CD4-positive, alpha-beta T cell treated with Interferon alpha-2 for 1 hour (primary cell): ENCODE results near the gene FAM227A.
"Not testable (repeated sequence)": the region's sequence is repeated elsewhere in the genome, so short reads cannot be mapped to it uniquely, and the experiment has no call there.

Source experiments
- DNase-seq, 2 donors: peaks; one replicate each; pipeline ENCODE4 v3.0.0-alpha.2; 2020 to 2022

Gene FAM227A

DNA sequence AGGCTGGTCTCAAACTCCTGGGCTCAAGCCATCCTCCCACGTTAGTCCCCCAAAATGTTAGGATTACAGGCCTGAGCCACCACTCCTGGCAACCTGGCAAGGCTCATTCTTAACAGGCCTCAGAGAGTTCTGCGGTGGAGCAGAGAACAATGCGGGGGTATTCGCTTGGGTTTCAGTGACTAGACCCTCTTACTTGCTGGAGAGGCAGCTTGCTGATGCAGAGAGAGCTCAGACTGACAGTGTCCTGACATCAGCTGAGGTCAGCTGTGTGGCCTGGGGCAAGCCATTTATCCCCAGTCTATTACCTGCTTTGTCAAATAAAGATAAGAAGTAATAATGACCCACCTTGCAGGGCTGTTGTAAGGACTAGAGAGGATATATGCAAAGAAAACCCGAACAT lies 46.0 kb downstream of the FAM227A start:
- DNase-seq: no peak

DNA sequence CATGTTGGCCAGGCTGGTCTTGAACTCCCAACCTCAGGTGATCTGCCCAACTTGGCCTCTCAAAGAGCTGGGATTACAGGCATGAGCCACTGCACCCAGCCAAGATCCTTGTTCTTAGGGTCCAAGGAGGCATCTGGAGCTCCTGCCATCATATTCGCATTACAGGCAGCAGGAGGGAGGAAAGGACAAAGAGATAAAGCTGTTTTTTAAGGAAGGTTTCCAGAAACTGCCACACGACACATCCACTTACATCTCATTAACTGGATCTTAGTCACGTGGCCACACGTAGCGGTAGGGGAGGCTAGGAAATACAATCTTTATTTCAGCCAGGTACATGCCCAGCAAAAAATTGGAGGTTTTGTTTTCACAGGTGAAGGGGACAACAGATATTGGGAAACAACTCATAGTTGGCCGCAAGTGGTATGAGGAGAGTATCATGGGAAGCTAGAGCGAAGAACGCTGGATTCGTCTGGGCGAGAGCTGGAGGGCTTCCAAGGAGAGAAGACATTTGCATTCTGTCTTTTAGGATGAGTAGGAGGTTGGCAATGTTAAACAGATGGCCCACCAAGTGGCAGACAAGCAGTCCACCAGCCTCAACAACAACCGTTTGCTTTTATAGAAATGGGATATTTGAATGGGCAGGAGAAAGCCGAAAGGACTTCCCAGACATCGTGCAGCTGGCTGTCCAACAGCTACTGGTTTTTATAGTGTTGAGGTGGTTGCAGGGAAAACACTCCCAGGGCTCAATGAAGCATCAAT lies 47.0 kb downstream of the FAM227A start:
- no peak for DNase-seq

DNA sequence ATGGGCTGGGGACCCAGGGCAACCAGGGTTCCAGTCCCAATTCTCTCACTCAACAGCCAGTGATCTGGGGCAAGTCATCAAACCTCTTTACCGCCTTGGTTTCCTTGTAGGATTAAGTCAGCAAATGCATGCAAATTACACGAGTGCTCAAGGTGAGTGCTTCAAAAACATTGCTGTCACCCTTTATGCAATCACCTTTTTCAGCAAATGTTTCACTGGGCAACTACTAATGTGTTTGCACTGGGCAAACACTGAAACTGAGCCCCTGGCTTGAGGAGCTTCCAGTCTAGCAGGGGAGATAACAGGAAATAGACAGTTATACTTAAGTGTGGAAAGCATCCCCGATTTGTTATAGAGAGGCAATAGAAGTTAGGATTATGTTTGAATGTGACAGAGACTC lies 48.5 kb downstream of the FAM227A start:
- DNase-seq: no peak

DNA sequence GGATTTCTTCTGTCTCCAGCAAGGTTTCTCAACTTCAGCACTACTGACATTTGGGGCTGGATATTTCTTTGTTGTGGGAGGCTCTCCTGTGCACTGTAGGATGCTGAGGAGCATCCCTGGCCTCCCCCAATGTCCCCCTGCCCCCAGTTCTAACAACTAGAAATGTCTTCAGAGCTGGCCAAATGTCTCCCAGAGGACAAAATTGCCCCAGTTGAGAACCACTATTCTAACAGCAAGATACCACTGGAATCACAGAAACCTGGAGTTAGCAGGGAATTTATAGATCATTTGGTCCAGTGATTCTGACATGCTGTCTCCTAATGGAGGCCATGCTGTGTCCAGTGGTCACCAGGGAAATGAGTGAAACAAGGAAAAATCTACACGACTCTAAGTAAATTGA lies 54.0 kb downstream of the FAM227A start:
- DNase-seq: no peak

DNA sequence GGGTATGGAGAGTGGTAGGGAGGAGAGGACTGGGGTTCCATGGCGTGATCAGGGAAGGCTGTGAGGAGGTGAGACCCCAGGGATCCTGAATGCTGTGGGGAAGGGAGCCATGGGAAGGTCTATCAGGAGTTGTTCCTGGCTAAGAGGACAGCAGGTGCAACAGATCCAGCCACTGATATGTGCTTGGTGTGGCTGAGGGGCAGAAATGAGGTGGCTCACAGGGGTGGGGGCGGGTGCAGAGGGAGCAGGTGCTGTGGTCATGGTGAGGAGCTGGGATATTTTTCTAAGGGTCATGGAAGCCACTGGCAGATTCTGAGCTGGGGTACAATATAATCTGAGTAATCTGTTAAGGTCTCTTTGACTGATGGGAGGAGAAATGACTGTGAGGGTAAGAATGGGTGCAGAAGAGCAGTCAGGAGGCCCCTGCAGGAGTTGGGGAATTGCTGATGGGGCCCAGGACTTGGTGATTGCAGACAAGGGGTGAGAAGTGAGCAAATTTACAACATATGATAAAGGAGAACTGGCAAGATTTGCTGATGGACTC lies 54.9 kb downstream of the FAM227A start:
- no peak for DNase-seq

DNA sequence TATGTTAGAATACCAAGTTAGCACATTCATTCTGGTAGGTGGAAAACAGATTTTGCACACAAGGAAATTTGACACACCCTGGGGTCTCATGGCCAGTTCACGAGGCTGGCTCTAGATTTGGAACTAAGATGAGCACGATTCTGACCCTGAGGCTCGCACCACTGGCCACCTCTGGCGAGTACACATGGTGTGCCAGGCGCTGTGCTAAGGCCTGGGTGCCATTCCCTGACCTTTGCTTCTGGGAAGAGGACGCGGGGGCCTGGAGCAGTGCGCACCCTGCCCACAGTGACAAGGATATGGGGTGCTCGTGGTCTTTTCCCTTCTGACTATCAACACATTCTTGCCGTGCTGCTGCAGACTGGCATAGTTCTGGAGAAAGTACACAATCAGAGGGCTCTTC lies 56.7 kb downstream of the FAM227A start:
- no peak for DNase-seq

DNA sequence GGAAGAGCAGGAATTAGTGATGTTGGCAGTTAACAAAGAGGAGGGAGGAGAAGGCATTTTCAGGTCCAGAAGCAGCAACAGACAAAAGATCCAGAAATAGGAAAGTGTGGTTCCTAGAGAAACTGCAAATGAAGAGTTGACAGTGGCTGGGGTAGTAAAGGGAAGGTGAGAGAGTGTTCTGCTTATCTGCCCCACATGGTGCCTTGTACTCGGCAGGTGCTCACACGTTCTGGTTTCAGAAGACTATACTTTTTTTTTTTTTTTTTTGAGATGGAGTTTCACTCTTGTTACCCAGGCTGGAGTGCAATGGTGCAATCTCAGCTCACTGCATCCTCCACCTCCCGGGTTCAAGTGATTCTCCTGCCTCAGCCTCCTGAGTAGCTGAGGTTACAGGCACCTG lies 73.3 kb downstream of the FAM227A start:
- not testable (repeated sequence) for DNase-seq

DNA sequence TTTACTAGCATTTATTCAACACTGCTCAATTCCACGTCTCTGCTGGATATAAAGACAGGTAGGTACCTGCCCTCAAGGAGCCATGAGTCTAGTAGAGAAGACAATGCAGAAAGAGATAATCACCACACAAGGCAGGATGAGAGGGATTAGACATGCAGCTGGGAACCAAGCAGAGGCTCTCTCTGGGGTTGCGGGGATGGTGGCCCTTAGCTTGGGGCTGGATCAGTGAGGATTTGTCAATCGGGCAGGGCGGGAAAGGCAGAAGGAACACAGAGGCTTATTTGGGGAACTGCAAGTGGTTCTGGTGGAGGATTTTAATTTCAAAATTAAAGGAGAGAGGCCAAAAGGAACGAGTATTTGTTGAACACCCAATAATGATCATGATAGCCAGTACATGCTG lies 77.7 kb downstream of the FAM227A start:
- no peak for DNase-seq

DNA sequence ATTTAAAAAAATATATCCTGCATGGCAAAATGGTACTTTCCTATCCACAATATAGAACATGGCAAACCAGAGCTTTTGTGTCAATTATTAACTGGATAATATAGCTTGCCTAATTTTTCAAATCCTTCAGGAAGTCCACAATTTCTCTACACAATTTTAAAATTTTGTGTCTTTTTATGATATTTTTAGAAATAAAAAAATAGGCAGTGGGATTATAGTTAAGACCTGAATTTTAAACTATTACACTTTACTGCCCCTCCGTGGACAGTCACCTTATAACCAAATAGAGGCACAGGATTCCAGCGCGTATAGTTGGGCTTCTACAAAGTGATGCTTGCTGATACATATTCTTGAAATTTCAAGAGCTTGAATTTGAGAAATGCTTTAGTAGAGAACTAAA lies 84.1 kb downstream of the FAM227A start:
- peak; percentile 28 to 65 for DNase-seq

DNA sequence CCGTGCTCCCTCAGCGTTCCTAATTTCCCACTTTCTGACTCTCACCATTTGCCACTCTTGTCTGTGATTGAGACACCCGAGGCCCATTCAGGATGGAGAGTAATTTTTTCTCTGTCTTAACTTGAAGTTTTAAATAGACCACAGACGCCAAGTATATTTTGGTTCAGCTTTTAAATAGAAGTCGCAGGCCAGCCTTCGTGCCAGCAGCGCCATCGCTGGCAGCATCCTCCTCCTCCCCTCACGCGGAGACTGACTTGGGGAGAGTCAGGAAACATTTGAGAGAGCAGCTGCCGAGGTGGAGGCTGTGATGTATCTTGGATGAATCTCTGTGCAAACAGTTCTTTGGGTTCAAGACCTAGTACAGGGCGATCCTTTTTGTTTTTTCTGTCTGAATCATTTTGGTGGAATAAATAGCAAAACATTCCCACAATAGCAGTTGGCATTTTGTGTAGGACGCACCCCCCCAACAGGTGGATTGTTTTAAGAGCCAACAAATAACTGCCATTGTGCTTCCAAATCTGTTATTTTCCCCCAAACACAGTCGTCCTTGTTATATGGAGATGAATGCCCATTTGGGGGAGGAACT lies 85.3 kb downstream of the FAM227A start:
- DNase-seq: peak in 1 of 2 donors; percentile 45

DNA sequence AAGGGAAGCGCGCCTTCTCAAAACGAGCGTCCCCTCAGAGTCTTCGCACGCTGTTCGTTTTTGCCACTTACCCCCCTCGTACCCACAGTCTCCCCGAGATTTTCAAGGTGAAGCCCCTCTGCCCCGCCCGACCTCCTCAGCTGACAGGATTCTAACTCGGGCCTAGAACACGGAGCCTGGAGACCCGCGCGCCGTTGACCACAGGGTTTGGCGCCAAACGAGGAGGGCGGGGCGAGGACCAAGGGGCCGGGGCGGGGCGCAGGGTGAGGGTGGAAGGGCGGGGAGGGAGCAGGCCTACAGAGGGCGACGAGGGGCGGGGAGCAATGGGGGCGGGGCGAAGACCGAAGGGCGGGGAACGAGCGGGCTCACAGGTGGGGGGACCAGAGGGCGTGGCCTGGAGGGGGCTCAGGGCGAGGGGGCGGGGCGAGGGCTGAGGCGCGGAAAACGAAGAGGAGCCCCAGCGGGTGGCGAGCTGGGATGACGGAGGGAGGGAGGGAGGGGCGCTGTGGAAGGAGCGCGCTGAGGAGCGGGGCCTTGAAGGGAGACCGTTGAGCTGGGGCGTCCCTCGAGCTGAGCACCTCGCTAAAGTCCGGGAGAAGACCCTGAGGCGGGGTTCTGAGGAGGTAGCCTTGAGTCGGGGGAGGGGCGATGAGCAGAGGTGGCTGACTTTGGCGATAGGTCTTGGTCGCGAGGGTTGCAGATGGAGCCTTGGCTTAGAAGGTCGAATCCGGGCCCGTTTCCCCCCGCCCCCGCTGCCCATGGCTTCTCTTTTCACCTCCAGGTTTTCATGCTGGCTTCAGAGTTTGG lies 86.0 kb downstream of the FAM227A start, which contains the start of gene DMC1:
Gene DMC1, minus strand, starts transcription at position 212 of the 807 bp plus-strand sequence. CDS start 1,927 bp downstream, outside the sequence.
- peak; percentile 95 to 97 for DNase-seq

DNA sequence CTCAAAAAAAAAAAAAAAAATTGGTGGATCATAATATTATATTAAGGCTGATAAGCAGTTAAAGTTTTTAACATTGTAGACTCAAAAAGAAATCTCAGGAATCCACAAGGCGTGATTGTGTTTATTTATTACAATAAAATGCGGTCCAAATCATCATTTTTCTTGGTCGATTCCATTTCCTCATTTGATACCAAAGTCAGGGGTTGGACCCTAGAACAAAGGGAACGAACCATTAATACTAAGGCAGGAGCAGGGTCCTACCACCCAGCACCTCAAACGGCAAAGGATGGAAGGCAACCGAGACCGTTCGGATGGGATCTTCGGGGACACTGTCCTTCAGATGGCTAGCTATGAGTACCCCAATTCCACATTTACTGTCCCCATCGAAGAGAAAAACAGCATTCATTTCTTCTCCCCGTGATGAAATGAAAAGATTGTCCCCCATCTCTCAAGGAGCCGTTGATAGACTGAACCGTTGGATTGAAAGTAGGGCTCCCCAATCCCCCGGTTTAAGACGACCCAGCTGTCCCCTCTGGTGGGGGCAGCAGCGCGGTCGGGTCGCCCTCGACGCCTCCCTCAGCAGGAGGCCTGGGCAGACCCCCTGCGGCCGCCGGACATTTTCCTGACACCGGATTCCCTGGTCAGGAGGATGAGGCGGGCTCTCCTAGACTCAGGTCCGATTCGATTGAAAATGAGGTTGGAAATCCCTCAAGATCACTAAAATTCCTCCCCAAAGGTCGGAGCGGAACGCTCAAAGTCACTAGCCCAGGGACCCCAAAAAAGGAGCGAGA lies 86.8 kb downstream of the FAM227A start:
- DNase-seq: no peak

DNA sequence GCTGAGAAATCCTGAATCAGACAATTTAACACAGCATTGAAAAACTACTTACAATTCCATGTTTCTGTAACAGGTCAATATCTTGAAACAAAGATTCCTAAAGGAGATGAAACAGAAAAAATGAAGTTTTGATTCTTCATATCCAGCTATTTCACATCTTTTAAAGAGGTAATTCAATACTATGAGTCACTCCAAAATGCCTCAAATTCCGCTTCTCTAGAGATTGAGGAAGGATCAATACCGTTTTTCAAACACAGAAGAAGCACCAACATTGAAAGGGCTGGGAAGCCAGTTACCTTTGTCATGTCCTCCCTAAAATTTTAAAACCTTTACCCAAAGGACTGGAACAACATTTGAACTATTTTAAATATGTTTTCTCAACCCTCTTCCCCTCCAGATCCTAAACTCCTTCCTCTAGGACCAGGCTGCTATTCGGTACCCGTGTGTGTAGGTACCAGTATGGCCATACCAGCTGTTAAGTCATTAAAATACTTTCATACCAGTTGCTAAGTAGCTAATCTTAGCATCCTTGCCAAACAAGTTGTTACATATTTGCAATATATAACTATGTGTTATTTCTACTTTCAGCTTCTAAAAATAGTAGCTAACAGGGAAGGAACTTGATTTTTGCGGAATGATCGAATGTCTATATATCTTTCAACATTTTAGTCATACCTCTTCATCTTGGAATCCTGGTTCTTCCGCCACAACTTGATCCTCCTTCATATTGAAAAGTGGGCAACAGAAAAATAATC lies 88.5 kb downstream of the FAM227A start:
- no peak for DNase-seq

DNA sequence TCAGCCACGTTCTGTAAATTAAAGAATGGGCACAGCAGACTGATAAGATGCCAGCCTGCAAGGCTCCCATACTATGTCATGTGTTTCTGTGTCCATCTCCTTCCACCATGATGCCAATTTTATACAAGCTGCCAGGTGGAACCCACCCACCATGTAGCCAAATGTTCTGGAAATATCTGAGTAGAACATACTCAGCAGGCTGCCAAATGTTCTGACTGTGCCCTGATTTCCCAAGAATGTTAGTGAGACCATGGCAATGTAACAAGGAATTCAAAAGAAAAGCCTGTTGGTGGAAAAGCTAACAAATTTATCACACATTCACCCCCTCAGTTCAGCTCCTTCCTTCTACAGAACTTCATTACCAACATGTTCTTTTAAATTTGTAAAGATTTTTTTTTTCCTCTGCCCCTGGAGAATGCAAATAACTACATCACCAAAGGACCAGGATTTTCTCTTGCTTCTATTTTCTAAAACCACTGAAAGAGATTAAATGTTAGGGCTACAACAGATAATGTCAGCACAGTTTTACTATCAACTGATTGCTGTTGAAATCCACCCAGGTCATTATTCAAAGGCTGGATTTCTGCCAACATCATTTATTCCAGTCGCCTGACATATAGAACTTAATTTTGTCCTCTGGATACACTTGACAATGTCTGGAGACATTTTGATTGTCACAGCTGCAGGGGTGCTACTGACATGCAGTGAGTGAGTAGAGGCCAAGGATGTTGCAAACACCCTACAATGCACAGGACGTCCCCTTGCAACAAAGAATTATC lies 89.3 kb downstream of the FAM227A start:
- DNase-seq: no peak

DNA sequence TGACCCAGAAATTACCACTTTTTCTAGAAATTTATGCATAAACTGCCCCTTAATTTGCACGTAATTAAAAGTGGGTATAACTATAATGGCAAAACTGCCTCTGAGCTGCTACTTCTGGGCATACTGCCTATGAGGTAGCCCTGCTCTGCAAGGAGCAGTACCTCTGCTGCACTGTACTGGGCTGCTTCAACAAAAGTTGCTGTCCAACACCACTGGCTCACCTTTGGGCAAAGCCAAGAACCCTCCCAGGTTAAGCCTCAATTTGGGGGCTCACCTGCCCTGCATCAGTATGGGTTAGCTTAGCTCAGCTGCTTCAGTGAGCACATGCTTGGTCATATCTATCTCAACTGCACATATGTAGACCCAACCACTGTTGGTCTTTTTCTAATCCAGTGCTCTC lies 90.8 kb downstream of the FAM227A start:
- DNase-seq: no peak

DNA sequence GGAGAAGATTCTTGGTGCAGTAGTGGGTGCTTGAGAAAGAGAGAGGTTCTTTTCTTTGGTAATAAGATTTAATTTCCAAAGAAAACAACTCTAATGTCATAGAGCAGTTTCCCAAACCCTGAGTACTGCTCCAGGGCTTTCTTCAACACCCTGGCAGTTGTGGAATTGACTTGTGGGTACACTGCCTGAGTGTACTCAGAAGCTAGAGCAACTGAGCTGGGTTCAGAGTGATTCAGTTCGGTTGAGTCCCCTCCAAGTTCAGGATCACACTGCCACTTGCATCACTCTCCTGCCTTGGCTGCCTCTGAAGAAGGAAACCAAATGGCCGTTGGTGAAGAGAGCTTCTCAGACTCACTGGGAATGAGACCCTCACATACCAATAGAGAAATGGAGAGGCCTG lies 91.5 kb downstream of the FAM227A start:
- DNase-seq: no peak

DNA sequence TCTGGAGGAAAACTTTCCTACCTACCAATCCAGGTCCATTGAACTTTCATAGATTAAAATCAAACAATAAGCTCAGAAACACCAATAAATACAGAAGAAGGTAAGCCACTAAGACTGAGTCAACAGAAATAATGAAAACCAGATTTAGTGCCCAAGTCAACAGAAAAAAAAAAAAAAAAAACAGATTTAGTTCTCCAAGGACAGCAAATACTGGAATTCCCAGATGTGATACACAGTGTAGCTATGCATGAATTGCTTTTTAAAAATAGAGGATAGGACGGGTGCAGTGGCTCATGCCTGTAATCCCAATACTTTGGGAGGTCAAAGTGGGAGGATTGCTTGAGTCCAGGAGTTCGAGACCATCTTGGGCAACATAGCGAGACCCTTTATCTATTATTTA lies 101.9 kb downstream of the FAM227A start:
- DNase-seq: no peak

DNA sequence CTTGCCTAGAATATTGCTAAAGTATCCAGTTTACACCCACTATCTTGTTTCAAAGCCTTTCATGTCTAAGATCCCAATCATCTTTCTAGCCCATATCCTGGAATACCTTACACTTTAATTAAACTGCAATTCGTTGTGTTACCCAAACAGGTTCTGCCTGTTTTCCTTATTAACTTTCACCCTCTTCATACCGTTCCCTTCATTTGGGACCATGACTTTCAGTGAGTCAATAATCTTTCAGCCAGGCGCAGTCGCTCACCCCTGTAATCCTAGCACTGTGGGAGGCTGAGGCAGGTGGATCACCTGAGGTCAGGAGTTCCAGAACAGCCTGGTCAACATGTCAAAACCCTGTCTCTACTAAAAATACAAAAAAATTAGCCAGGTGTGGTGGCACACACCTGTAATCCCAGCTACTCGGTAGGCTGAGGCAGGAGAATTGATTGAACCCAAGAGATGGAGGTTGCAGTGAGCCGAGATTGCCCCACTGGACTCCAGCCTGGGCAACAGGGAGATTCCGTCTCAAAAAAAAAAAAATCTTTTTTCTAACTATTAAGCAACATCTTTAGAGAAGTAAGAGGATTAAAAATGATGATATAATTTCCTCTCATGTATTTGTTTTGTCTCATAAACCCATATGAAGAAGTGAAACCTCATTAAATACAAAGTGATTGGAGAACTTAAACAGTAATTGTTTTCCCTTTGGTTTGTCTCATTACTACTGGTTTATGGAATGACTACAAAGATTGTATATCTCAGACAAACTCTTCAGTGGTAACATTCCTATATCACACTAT lies 106.9 kb downstream of the FAM227A start:
- DNase-seq: no peak

DNA sequence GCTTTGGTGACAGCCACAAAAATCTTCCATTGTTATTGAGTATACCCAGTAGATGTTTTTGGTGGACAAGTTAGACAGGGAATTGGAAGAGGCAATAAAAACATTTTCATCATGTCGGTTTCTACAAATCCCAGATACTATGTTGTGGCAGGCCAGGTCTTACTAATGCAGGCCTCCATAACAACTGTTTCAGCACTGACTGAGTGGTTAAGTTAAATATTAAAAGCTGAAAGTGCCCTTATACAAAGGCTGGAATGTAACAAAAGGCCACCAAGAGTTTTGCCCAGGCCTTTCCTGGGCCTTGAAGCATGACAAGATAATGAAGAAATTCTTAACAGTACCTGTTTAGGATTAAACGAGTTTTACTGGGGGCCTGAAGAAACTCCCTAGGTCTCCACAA lies 115.5 kb downstream of the FAM227A start:
- no peak for DNase-seq

DNA sequence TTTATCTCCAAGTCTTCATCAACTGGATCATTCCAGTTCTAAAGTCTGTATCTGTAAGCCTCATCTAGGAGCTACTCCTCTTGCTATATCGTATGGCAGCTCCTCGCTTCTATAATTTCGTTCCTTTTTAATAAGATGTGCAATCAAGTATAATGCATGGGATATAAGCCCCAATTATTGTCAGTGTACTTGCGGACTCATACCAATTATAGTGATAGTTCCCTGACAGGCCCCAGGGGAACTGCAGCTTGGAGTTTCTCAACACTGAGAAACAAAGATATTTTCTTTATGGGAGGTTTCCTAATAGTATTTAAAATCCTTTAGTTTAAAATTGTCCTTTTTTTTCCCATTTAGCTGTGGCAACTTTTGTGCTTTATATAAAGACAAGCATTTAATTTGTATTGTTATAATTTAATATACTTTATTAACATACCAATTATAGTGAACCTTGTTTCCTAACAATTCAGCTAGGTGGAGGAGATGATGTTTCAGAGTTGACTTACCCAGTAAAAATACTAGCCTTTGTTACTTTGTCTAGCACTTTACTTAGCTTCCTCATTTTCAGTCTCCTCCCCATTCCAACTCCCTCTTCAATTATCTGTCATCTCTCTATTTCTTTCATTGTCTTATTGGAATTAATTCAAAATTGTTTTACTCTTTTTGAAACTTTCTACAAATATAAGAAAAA lies 124.8 kb downstream of the FAM227A start:
- no peak for DNase-seq
